HL-60/S4 treated with retinoic acid at 250 ng/mL for 4 days and 3 days (cell line): ENCODE measurements around the gene MPL.
"Not testable (repeated sequence)": the region's sequence is repeated elsewhere in the genome, so short reads cannot be mapped to it uniquely, and the experiment has no call there.

Source experiments
- in situ Hi-C: fragments of 300-500 bp; cut with MboI; formaldehyde crosslinking; loops from 2 replicates; pipeline ENCODE4 v1.7.0; 2022; ENCODE audit warnings: low sequenced_read_pairs

Gene MPL

DNA sequence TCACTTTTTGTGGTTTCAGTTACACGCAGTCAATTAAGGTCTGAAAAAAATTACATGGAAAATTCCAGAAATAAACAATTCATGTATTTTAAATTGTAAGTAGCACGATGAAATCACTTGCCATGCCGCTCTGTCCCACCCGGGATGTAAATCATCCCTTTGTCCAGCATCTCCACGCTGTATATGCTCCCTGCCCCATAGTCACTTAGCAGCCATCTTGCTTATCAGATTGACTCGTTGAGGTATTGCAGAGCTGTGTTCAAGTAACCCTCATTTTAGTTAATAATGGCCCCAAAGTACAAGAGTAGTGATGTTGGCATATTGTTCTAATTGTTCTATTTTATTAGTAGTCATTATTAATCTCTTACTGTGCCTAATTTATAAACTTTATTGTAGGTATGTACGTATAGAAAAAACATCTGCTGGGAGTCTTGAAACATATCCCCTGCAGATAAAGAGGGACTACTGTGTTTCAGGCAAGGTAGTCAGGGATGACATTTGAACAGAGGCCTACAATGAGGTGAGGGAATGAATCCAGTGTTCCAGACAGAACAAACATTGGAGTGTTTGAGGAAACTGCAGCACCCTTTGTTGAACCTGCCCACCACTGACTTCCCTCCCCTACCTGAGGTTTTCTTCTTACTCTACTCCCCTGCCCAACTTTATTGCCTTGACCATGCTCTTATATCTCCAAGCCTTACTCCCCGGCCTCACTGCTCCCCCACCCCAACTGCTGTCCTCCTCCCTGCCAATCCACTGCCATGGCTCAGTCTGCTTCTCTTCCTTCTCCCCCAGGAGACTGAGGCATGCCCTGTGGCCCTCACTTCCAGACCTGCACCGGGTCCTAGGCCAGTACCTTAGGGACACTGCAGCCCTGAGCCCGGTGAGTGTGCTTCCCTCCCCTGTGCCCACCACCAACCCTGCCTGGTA lies 14.1 kb downstream of the MPL start:
- in situ Hi-C loops = no loop called here

DNA sequence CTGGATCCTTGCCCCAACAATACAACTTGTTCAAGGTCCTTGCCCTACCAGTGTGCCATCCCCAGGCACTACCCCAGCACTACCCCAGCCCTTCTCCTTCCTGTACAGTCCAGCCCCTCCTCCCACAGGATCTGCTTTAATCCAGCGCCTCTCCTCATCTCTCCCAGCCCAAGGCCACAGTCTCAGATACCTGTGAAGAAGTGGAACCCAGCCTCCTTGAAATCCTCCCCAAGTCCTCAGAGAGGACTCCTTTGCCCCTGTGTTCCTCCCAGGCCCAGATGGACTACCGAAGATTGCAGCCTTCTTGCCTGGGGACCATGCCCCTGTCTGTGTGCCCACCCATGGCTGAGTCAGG lies 14.7 kb downstream of the MPL start:
- in situ Hi-C loops = no loop called here

DNA sequence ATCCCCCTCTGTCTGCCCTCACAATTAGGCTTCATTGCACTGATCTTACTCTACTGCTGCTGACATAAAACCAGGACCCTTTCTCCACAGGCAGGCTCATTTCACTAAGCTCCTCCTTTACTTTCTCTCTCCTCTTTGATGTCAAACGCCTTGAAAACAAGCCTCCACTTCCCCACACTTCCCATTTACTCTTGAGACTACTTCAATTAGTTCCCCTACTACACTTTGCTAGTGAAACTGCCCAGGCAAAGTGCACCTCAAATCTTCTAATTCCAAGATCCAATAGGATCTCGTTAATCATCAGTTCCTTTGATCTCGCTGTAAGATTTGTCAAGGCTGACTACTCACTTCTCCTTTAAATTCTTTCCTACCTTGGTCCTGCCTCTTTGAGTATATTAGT lies 15.3 kb downstream of the MPL start:
- in situ Hi-C loops = no loop called here

DNA sequence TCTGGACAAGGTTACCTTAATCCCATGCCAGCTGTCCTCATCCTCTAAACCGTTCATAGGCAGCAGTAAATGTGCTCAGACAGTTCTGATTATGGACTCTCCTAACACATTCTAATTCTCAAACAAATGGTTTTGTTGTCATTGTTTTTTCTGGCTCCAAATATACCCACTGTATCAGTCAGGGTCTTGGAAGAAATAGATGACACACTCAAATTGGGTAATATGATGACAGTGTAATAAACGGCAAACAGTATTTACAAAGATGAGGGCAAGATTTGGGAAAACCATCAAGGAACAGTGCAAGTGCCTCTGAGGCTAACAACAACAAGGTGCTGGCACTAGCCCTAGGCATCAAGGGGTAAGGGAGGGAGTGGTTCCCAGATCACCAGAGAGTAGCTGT lies 16.9 kb downstream of the MPL start:
- in situ Hi-C loops = no loop called here

- in situ Hi-C loops = no loop called here
These were observed 17.3 kb downstream of the MPL start for GRCh38 chr1:43354936-43355335.

GRCh38 chr1:43357251-43357650 lies 19.6 kb downstream of the MPL start:
- in situ Hi-C loops = no loop called here

GRCh38 chr1:43358121-43358745 lies 20.6 kb downstream of the MPL start:
- in situ Hi-C loops = no loop called here

- in situ Hi-C loops = no loop called here
These were observed 21.4 kb downstream of the MPL start, which contains the start of gene CDC20 for GRCh38 chr1:43358746-43359693. Gene CDC20 (plus strand): TSS chr1:43358981. CDS start chr1:43359216, 235 bp downstream.

- in situ Hi-C loops = no loop called here
These were observed 22.1 kb downstream of the MPL start for GRCh38 chr1:43359696-43360095.

DNA sequence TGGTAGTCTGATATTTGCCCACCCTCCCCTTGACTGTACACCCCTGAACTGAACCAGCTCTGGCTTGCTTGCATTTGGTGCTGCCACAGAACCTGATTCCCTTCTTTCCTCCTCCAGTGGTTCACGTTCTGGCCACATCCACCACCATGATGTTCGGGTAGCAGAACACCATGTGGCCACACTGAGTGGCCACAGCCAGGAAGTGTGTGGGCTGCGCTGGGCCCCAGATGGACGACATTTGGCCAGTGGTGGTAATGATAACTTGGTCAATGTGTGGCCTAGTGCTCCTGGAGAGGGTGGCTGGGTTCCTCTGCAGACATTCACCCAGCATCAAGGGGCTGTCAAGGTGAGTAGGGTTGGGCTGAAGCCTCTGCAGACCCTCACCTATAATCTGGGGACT lies 23.0 kb downstream of the MPL start:
- in situ Hi-C loops = no loop called here

- in situ Hi-C loops = no loop called here
These were observed 25.8 kb downstream of the MPL start for GRCh38 chr1:43363283-43363934.

- in situ Hi-C loops = no loop called here
These were observed 26.4 kb downstream of the MPL start for GRCh38 chr1:43363935-43364525.

- in situ Hi-C loops = no loop called here
These were observed 28.1 kb downstream of the MPL start for GRCh38 chr1:43365678-43366077.

DNA sequence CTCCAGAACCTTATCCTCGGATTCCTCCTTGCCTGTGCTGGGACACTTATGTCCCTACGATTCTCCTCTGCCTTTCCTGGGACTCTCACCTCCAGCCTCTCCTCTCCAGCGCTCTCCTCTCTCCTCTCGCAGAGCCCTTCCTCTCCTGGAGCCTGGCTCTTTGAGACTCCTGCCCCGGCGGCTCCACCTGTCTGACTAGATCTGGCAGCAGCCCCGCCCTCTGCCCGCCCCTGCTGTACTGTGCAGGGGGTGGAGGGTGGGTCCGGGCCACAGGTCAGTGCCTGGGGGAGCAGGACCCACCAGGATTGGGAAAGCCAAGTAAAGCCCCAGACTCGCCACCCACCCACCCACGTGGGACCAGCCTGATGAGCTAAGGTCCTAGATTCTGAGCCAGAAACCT lies 28.6 kb downstream of the MPL start:
- in situ Hi-C loops = no loop called here

GRCh38 chr1:43366601-43367025 lies 29.0 kb downstream of the MPL start:
- in situ Hi-C loops = no loop called here

GRCh38 chr1:43367026-43367903 lies 29.6 kb downstream of the MPL start:
- in situ Hi-C loops = no loop called here

- in situ Hi-C loops = no loop called here
These were observed 30.5 kb downstream of the MPL start, which contains the start of gene ELOVL1 for GRCh38 chr1:43367904-43368645. Gene ELOVL1 (minus strand): TSS chr1:43368011. CDS start chr1:43365609, 2,402 bp downstream.

GRCh38 chr1:43368646-43369020 lies 31.0 kb downstream of the MPL start:
- in situ Hi-C loops = no loop called here

DNA sequence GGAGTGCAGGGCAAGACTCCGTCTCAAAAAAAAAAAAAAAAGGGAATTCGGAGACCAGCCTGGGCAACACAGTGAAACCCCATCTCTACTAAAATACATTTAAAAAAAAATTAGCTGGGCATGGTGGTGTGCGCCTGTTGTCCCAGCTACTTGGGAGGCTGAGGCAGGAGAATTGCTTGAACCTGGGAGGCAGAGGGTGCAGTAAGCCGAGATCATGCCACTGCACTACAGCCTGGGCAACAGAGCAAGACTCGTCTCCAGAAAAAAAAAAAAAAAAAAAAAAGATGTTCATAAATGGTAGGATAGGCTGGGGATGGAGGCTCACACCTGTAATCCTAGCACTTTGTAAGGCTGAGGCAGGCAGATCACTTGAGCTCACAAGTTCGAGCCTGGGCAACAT lies 32.2 kb downstream of the MPL start:
- in situ Hi-C loops = not testable (repeated sequence)
